Posterior cingulate gyrus (tissue), 11 donors: ENCODE results near the gene CD300LD.

Experiments
- DNase-seq, 10 donors: peaks; one replicate each; pipeline versions ENCODE4 v3.0.0 to v3.0.0-alpha.2; 2020 to 2021; ENCODE audit warnings: mixed read lengths in 3 of 10
- intact Hi-C: fragments of 100-400 bp; cut with DNase I; formaldehyde crosslinking; loops from one replicate; pipeline ENCODE4 v1.15.1; 2023

The CD300LD gene

GRCh38 chr17:74608511-74608910 lies 16.4 kb upstream of the CD300LD start:
- intact Hi-C loops = no loop called here
- no peak for DNase-seq

GRCh38 chr17:74607221-74607620 lies 15.1 kb upstream of the CD300LD start:
- intact Hi-C loops = no loop called here

GRCh38 chr17:74606050-74606449 lies 14.0 kb upstream of the CD300LD start:
- intact Hi-C loops = no loop called here
- DNase-seq = peak in 1 of 10 donors; percentile 80

More at GRCh38 chr17:74607221-74607620, 15.1 kb upstream of the CD300LD start:
- DNase-seq = no peak

- intact Hi-C loops = no loop called here
- DNase-seq = peak in 9 of 10 donors; percentile 21 to 94 (median 58)
Measured at GRCh38 chr17:74605361-74605760, 13.3 kb upstream of the CD300LD start.

- DNase-seq = peak in 1 of 10 donors; percentile 51
- intact Hi-C loops = no loop called here
Measured at GRCh38 chr17:74604761-74605160, 12.7 kb upstream of the CD300LD start.

GRCh38 chr17:74604200-74604599 lies 12.1 kb upstream of the CD300LD start:
- intact Hi-C loops = no loop called here
- no peak for DNase-seq

GRCh38 chr17:74603746-74604145 lies 11.7 kb upstream of the CD300LD start:
- intact Hi-C loops = no loop called here

GRCh38 chr17:74603037-74603635 lies 11.1 kb upstream of the CD300LD start:
- DNase-seq = peak in 1 of 10 donors; percentile 46
- intact Hi-C loops = no loop called here

More at GRCh38 chr17:74603746-74604145, 11.7 kb upstream of the CD300LD start:
- peak in 1 of 10 donors; percentile 10 for DNase-seq

GRCh38 chr17:74601944-74602572 lies 10.0 kb upstream of the CD300LD start:
- intact Hi-C loops = no loop called here
- DNase-seq = peak in 2 of 10 donors; percentile 28 to 65

GRCh38 chr17:74599448-74599939 lies 7.4 kb upstream of the CD300LD start:
- intact Hi-C loops = no loop called here
- peak in 1 of 10 donors; percentile 34 for DNase-seq

- DNase-seq = no peak
- intact Hi-C loops = no loop called here
Measured at GRCh38 chr17:74599023-74599399, 6.9 kb upstream of the CD300LD start.

- intact Hi-C loops = no loop called here
- no peak for DNase-seq
Measured at GRCh38 chr17:74598346-74599022, 6.4 kb upstream of the CD300LD start.

- intact Hi-C loops = no loop called here
- no peak for DNase-seq
Measured at GRCh38 chr17:74597069-74597790, 5.1 kb upstream of the CD300LD start.

- intact Hi-C loops = no loop called here
- DNase-seq = no peak
Measured at GRCh38 chr17:74595037-74595750, 3.1 kb upstream of the CD300LD start.

GRCh38 chr17:74591503-74591902 lies 580 bp downstream of the CD300LD start:
- DNase-seq = no peak
- intact Hi-C loops = no loop called here

GRCh38 chr17:74585711-74586110 lies 6.4 kb downstream of the CD300LD start:
- no peak for DNase-seq
- intact Hi-C loops = no loop called here

GRCh38 chr17:74584292-74585060 lies 7.6 kb downstream of the CD300LD start:
- no peak for DNase-seq
- intact Hi-C loops = no loop called here

- intact Hi-C loops = no loop called here
- DNase-seq = no peak
Measured at GRCh38 chr17:74582633-74583032, 9.4 kb downstream of the CD300LD start.

- no peak for DNase-seq
- intact Hi-C loops = no loop called here
Measured at GRCh38 chr17:74579900-74580299, 12.2 kb downstream of the CD300LD start.

GRCh38 chr17:74578979-74579378 lies 13.1 kb downstream of the CD300LD start:
- DNase-seq = no peak
- intact Hi-C loops = no loop called here
